8988T (cell line): ENCODE results near the gene PRR14L.
"Not testable (repeated sequence)": the region's sequence is repeated elsewhere in the genome, so short reads cannot be mapped to it uniquely, and the experiment has no call there.

Experiments
- DNase-seq: peaks from one replicate; pipeline ENCODE4 v3.0.0; 2011

The PRR14L gene

GRCh38 chr22:31681349-31682345 is 68.3 kb downstream of the PRR14L start:
- DNase-seq = no peak

- DNase-seq = no peak
Observed at GRCh38 chr22:31680861-31681341, 69.0 kb downstream of the PRR14L start.

- no peak for DNase-seq
Observed at GRCh38 chr22:31678748-31679147, 71.2 kb downstream of the PRR14L start.

GRCh38 chr22:31676700-31677099 is 73.2 kb downstream of the PRR14L start:
- peak; percentile 51 for DNase-seq

GRCh38 chr22:31674219-31674618 is 75.7 kb downstream of the PRR14L start:
- not testable (repeated sequence) for DNase-seq

GRCh38 chr22:31668849-31669248 is 81.1 kb downstream of the PRR14L start:
- not testable (repeated sequence) for DNase-seq

- DNase-seq = no peak
Observed at GRCh38 chr22:31662668-31663037, 87.3 kb downstream of the PRR14L start.

- DNase-seq = peak; percentile 74
Observed at GRCh38 chr22:31661851-31662667, 87.9 kb downstream of the PRR14L start, which contains the start of gene PISD. TSS of gene PISD (minus strand) at chr22:31662215. CDS start at chr22:31662208, 7 bp downstream.

GRCh38 chr22:31660860-31661341 is 89.0 kb downstream of the PRR14L start:
- not testable (repeated sequence) for DNase-seq

- no peak for DNase-seq
Observed at GRCh38 chr22:31659246-31659645, 90.7 kb downstream of the PRR14L start.

GRCh38 chr22:31654408-31654807 is 95.5 kb downstream of the PRR14L start:
- DNase-seq = no peak

- DNase-seq = no peak
Observed at GRCh38 chr22:31653944-31654343, 96.0 kb downstream of the PRR14L start.

- DNase-seq = no peak
Observed at GRCh38 chr22:31652911-31653684, 96.8 kb downstream of the PRR14L start.

GRCh38 chr22:31652088-31652487 is 97.8 kb downstream of the PRR14L start:
- DNase-seq = no peak

GRCh38 chr22:31651664-31652063 is 98.3 kb downstream of the PRR14L start:
- no peak for DNase-seq

GRCh38 chr22:31650391-31650790 is 99.5 kb downstream of the PRR14L start:
- no peak for DNase-seq

- no peak for DNase-seq
Observed at GRCh38 chr22:31647523-31648320, 102.2 kb downstream of the PRR14L start.

GRCh38 chr22:31647066-31647465 is 102.9 kb downstream of the PRR14L start:
- DNase-seq = no peak

GRCh38 chr22:31646186-31647019 is 103.5 kb downstream of the PRR14L start:
- DNase-seq = no peak

GRCh38 chr22:31639436-31640039 is 110.4 kb downstream of the PRR14L start:
- DNase-seq = no peak
